Gastrocnemius medialis (tissue), 4 donors: ENCODE measurements around the gene ITFG1.

Source experiments
- CTCF ChIP-seq, 5 experiments: fragments of 450-650 bp in 3 of 5; fragments of 200-600 bp in 2 of 5; sonication (generic) in 2 of 5; IDR thresholded peaks in 4 of 5; conservative IDR thresholded peaks in 1 of 5; 1 replicate in 4 of 5; 2 replicates in 1 of 5; pipeline ENCODE4 v1.5.1; 2016 to 2019; ENCODE audit warnings: antibody characterized with exemption in 5 of 5, mild to moderate bottlenecking in 3 of 5, moderate library complexity in 3 of 5
- POLR2A ChIP-seq, 2 donors: fragments of 450-650 bp; IDR thresholded peaks; one replicate each; pipeline ENCODE4 v1.6.1; 2017; ENCODE audit warnings: antibody characterized with exemption in 2 of 2, mild to moderate bottlenecking in 2 of 2, moderate library complexity in 2 of 2

GRCh38 chr16:47392081-47392480 lies 68.8 kb downstream of the ITFG1 start:
- TF ChIP-seq CTCF (IDR thresholded peaks at IDR 0.05 in 4 of 5, conservative IDR thresholded peaks at IDR 0.05 in 1 of 5) (no peak), POLR2A (IDR thresholded peaks at IDR 0.05) (no peak)
